Stimulated activated CD4-positive, alpha-beta T cell treated with anti-CD3 and anti-CD28 coated beads, Interleukin-2, amount 100 ng/mL, for 48 hours (primary cell): ENCODE data around the gene EIF2S3.
"Not testable (repeated sequence)": the region's sequence is repeated elsewhere in the genome, so short reads cannot be mapped to it uniquely, and the experiment has no call there.

Experiments used
- DNase-seq, 2 donors: peaks; one replicate each; pipeline ENCODE4 v3.0.0-alpha.2; 2020

EIF2S3 gene

GRCh38 chrX:24050522-24051318 lies 4.0 kb upstream of the EIF2S3 start:
- DNase-seq, result not testable (repeated sequence)

- no peak for DNase-seq
Observed at GRCh38 chrX:24055043-24055356, 244 bp downstream of the EIF2S3 start.

- no peak for DNase-seq
Observed at GRCh38 chrX:24063488-24063887, 8.7 kb downstream of the EIF2S3 start.

- no peak for DNase-seq
Observed at GRCh38 chrX:24069877-24070276, 15.1 kb downstream of the EIF2S3 start.

GRCh38 chrX:24079411-24079810 lies 24.7 kb downstream of the EIF2S3 start:
- DNase-seq, result no peak

GRCh38 chrX:24080245-24080644 lies 25.5 kb downstream of the EIF2S3 start:
- DNase-seq, result not testable (repeated sequence)

GRCh38 chrX:24080704-24081103 lies 25.9 kb downstream of the EIF2S3 start:
- no peak for DNase-seq

- peak; percentile 33 to 48 for DNase-seq
Observed at GRCh38 chrX:24081661-24082154, 27.0 kb downstream of the EIF2S3 start.

- no peak for DNase-seq
Observed at GRCh38 chrX:24082447-24082846, 27.7 kb downstream of the EIF2S3 start.

GRCh38 chrX:24085101-24085500 lies 30.3 kb downstream of the EIF2S3 start:
- DNase-seq, result no peak

GRCh38 chrX:24090300-24091200 lies 35.8 kb downstream of the EIF2S3 start:
- DNase-seq, result no peak

- no peak for DNase-seq
Observed at GRCh38 chrX:24093746-24094145, 39.0 kb downstream of the EIF2S3 start.

- no peak for DNase-seq
Observed at GRCh38 chrX:24097741-24098260, 43.0 kb downstream of the EIF2S3 start.

GRCh38 chrX:24098932-24099331 lies 44.2 kb downstream of the EIF2S3 start:
- DNase-seq, result no peak

GRCh38 chrX:24099394-24099793 lies 44.6 kb downstream of the EIF2S3 start:
- no peak for DNase-seq

- no peak for DNase-seq
Observed at GRCh38 chrX:24100713-24101112, 46.0 kb downstream of the EIF2S3 start.

GRCh38 chrX:24110069-24110468 lies 55.3 kb downstream of the EIF2S3 start:
- DNase-seq, result no peak

GRCh38 chrX:24113181-24113580 lies 58.4 kb downstream of the EIF2S3 start:
- DNase-seq, result no peak

- DNase-seq, result no peak
Observed at GRCh38 chrX:24117258-24117657, 62.5 kb downstream of the EIF2S3 start.

- no peak for DNase-seq
Observed at GRCh38 chrX:24124244-24124799, 69.6 kb downstream of the EIF2S3 start.

GRCh38 chrX:24125028-24125612 lies 70.4 kb downstream of the EIF2S3 start:
- no peak for DNase-seq
